DOHH2 (cell line): ENCODE measurements around the gene EZH2.

Source experiments
- H3F3A ChIP-seq: fragments of 200-600 bp; sonication (generic), shearing (Covaris generic); 2 replicates; pipeline ENCODE4 v1.6.0; 2016; ENCODE audit warnings: antibody characterized with exemption, mild to moderate bottlenecking; ENCODE audit not compliant: control insufficient read depth, insufficient read depth
- H3K27ac ChIP-seq: fragments of 200-600 bp; sonication (generic); 2 replicates; pipeline ENCODE4 v1.5.1; 2014; ENCODE audit warnings: low read depth, mild to moderate bottlenecking, low read length, moderate library complexity
- H3K27me3 ChIP-seq: fragments of 200-600 bp; sonication (generic); 2 replicates; pipeline ENCODE4 v1.6.1; 2014; ENCODE audit warnings: mild to moderate bottlenecking, low read length, mixed read lengths; ENCODE audit not compliant: control insufficient read depth
- H3K36me3 ChIP-seq: fragments of 200-600 bp; sonication (generic); 2 replicates; pipeline ENCODE4 v1.6.1; 2014; ENCODE audit warnings: mild to moderate bottlenecking, low read length, moderate library complexity, mixed read lengths; ENCODE audit not compliant: control insufficient read depth
- H3K4me1 ChIP-seq: fragments of 200-600 bp; sonication (generic); 2 replicates; pipeline ENCODE4 v1.6.1; 2014; ENCODE audit warnings: mild to moderate bottlenecking, low read length, mixed read lengths; ENCODE audit not compliant: control insufficient read depth
- H3K4me2 ChIP-seq: fragments of 200-600 bp; sonication (generic); 2 replicates; pipeline ENCODE4 v1.6.0; 2014; ENCODE audit warnings: mild to moderate bottlenecking, low read length, moderate library complexity
- H3K4me3 ChIP-seq: fragments of 200-600 bp; sonication (generic); 2 replicates; pipeline ENCODE4 v1.5.1; 2014; ENCODE audit warnings: mild to moderate bottlenecking, low read length, mixed read lengths
- H3K79me2 ChIP-seq: fragments of 200-600 bp; sonication (generic); 2 replicates; pipeline ENCODE4 v1.6.1; 2014; ENCODE audit warnings: mild to moderate bottlenecking, low read length, mixed read lengths; ENCODE audit not compliant: control insufficient read depth
- H3K9me2 ChIP-seq: fragments of 200-600 bp; sonication (generic); replicated peaks from 2 replicates; pipeline ENCODE4 v1.6.1; 2014; ENCODE audit warnings: mild to moderate bottlenecking, low read length, mixed read lengths; ENCODE audit not compliant: control insufficient read depth
- H3K9me3 ChIP-seq: fragments of 200-600 bp; sonication (generic); 2 replicates; pipeline ENCODE4 v1.6.1; 2014; ENCODE audit warnings: antibody characterized with exemption, low read length, mixed read lengths; ENCODE audit not compliant: control insufficient read depth, insufficient read depth
- H4K20me1 ChIP-seq: fragments of 200-600 bp; sonication (generic); 2 replicates; pipeline ENCODE4 v1.6.0; 2014; ENCODE audit warnings: low read depth, mild to moderate bottlenecking, antibody characterized with exemption, low read length, moderate library complexity; ENCODE audit not compliant: control insufficient read depth, insufficient read depth
- EZH2phosphoT487 ChIP-seq: fragments of 200-600 bp; sonication (generic); IDR thresholded peaks from 2 replicates; pipeline ENCODE4 v1.6.1; 2017; ENCODE audit warnings: borderline replicate concordance, mild to moderate bottlenecking, antibody characterized with exemption, low read length, moderate library complexity, mixed read lengths
- TF ChIP-seq, protein P1 (sequence below): fragments of 200-600 bp; sonication (generic); IDR thresholded peaks from one replicate; pipeline ENCODE4 v1.5.1; 2014; ENCODE audit warnings: antibody characterized with exemption, mild to moderate bottlenecking, low read depth, low read length; ENCODE audit not compliant: poor library complexity, severe bottlenecking

Gene EZH2

DNA sequence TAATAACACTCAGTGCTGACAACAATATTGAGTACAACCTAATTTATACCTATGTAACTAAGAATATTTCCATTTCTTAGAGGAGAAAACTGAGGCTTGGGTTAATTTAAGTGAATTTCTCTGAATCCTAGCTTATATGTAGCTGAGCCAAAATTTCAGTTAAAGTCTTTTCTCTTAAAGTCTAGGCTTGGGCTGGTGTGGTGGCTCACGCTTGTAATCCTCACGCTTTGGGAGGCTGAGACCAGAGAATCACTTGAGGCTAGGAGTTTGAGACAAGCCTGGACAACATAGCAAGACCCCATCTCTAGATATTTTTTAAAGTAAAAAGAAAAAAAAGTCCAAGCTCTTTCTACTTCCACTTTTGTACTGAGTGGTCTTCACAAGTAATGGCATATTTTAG lies 93.2 kb downstream of the EZH2 start:
- no peak overlapping the region for H3K4me2 ChIP-seq
- H4K20me1 ChIP-seq: no peaks in the 10 kb centered on the region
- no peaks in the 10 kb centered on the region for H3K79me2 ChIP-seq
- H3K9me3 ChIP-seq: no peaks in the 10 kb centered on the region
- no peaks in the 10 kb centered on the region for H3F3A ChIP-seq
- no peak for TF ChIP-seq EZH2phosphoT487
- TF ChIP-seq, protein P1, sequence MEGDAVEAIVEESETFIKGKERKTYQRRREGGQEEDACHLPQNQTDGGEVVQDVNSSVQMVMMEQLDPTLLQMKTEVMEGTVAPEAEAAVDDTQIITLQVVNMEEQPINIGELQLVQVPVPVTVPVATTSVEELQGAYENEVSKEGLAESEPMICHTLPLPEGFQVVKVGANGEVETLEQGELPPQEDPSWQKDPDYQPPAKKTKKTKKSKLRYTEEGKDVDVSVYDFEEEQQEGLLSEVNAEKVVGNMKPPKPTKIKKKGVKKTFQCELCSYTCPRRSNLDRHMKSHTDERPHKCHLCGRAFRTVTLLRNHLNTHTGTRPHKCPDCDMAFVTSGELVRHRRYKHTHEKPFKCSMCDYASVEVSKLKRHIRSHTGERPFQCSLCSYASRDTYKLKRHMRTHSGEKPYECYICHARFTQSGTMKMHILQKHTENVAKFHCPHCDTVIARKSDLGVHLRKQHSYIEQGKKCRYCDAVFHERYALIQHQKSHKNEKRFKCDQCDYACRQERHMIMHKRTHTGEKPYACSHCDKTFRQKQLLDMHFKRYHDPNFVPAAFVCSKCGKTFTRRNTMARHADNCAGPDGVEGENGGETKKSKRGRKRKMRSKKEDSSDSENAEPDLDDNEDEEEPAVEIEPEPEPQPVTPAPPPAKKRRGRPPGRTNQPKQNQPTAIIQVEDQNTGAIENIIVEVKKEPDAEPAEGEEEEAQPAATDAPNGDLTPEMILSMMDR: no peak
- peaks cover 87% of the 10 kb centered on the region for H3K36me3 ChIP-seq
- H3K27ac ChIP-seq: no peak overlapping the region
- no peaks in the 10 kb centered on the region for H3K27me3 ChIP-seq
- no peaks in the 10 kb centered on the region for H3K9me2 ChIP-seq
- H3K4me1 ChIP-seq: no peaks in the 10 kb centered on the region
- H3K4me3 ChIP-seq: no peak overlapping the region

DNA sequence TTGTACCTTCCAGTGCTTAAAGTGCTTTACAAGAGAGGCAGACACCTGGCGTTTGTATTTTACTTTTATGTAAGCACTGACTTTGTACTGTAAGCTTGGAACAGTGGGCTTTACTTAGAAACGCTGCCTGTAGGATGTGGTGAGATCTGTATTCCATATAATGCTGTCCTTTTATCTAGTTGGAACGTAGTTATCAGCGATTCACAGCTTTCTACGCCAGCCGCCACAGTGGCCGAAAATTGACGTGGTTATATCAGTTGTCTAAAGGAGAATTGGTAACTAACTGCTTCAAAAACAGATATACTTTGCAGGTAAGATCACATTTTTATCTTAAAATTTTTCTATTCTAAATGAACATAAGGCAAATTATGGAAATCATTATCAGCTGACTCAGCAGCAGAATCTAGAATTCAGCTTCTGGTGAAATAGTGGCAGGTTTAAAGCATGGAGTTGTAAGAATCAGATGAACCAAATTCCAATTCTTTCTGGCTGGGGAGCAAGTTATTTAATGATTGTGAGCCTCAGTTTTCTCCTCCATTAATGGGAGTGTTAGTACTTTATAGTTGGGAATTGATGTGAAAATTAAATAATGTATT lies 93.9 kb downstream of the EZH2 start:
- TF ChIP-seq EZH2phosphoT487: no peak
- TF ChIP-seq, protein P1: no peak
- no peaks in the 10 kb centered on the region for H3K79me2 ChIP-seq
- no peaks in the 10 kb centered on the region for H3K9me2 ChIP-seq
- no peaks in the 10 kb centered on the region for H3K9me3 ChIP-seq
- no peak overlapping the region for H3K4me3 ChIP-seq
- no peaks in the 10 kb centered on the region for H3F3A ChIP-seq
- H4K20me1 ChIP-seq: no peaks in the 10 kb centered on the region
- H3K4me1 ChIP-seq: no peaks in the 10 kb centered on the region
- no peaks in the 10 kb centered on the region for H3K27me3 ChIP-seq
- H3K4me2 ChIP-seq: no peak overlapping the region
- H3K27ac ChIP-seq: no peak overlapping the region
- peaks cover 88% of the 10 kb centered on the region for H3K36me3 ChIP-seq

DNA sequence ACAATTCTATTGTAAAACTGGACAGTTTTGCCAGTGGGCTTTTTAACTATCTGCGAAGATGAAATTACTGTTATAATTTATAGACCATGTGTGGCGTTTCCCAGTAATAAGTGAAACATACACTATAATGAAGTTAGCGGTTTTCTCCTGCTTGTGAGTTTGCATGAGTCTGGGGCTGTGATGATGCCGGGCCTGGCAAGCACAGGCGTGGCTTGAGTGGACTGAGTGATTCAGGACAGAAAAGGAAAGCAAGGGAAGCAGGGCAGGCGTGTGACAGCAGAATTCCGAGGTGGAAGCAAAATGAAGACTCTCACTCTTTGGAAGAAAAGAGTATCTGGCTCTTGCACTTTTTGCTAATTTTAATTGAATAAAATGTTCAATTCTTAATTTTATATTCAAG lies 94.9 kb downstream of the EZH2 start:
- no peaks in the 10 kb centered on the region for H4K20me1 ChIP-seq
- H3K27me3 ChIP-seq: no peaks in the 10 kb centered on the region
- peaks cover 90% of the 10 kb centered on the region for H3K36me3 ChIP-seq
- H3K9me3 ChIP-seq: no peaks in the 10 kb centered on the region
- TF ChIP-seq, protein P1: no peak
- TF ChIP-seq EZH2phosphoT487: no peak
- no peak overlapping the region for H3K27ac ChIP-seq
- no peak overlapping the region for H3K4me3 ChIP-seq
- H3K9me2 ChIP-seq: no peaks in the 10 kb centered on the region
- no peaks in the 10 kb centered on the region for H3F3A ChIP-seq
- no peak overlapping the region for H3K4me2 ChIP-seq
- no peaks in the 10 kb centered on the region for H3K79me2 ChIP-seq
- H3K4me1 ChIP-seq: no peaks in the 10 kb centered on the region
